SU-DHL-6 (cell line): Measurements from ENCODE around the gene CD247.

ENCODE experiments used
- H2AFZ ChIP-seq: fragments of 200-600 bp; sonication (generic); 2 replicates; pipeline ENCODE4 v1.6.1; 2014; ENCODE audit warnings: low read depth, mild to moderate bottlenecking, moderate library complexity, mixed read lengths, antibody characterized with exemption, low read length; ENCODE audit not compliant: severe bottlenecking
- H3F3A ChIP-seq: fragments of 200-600 bp; shearing (Covaris generic); 2 replicates; pipeline ENCODE4 v1.6.0; 2016; ENCODE audit warnings: antibody characterized with exemption, mild to moderate bottlenecking; ENCODE audit not compliant: insufficient read depth
- H3K27ac ChIP-seq: fragments of 200-600 bp; sonication (generic); 2 replicates; pipeline ENCODE4 v1.5.1; 2016; ENCODE audit warnings: low read depth, mild to moderate bottlenecking, low read length, moderate library complexity, mixed read lengths
- H3K27me3 ChIP-seq: fragments of 200-600 bp; sonication (generic), shearing (Covaris generic); 2 replicates; pipeline ENCODE4 v1.6.0; 2014; ENCODE audit warnings: mild to moderate bottlenecking, low read length
- H3K36me3 ChIP-seq: fragments of 200-600 bp; sonication (generic); 2 replicates; pipeline ENCODE4 v1.6.1; 2014; ENCODE audit warnings: mild to moderate bottlenecking, low read length, mixed read lengths
- H3K4me2 ChIP-seq: fragments of 300-600, 200-600 bp; shearing (Covaris generic), sonication (generic); 2 replicates; pipeline ENCODE4 v1.6.0; 2014; ENCODE audit warnings: low read length, low read depth, mild to moderate bottlenecking; ENCODE audit not compliant: poor library complexity, severe bottlenecking
- H3K4me3 ChIP-seq: fragments of 200-600 bp; sonication (generic); 2 replicates; pipeline ENCODE4 v1.5.1; 2014; ENCODE audit warnings: antibody characterized with exemption, low read length, mild to moderate bottlenecking, mixed read lengths; ENCODE audit not compliant: insufficient read depth, poor library complexity, severe bottlenecking
- H3K79me2 ChIP-seq: fragments of 200-600 bp; sonication (generic); 2 replicates; pipeline ENCODE4 v1.6.1; 2014; ENCODE audit warnings: mild to moderate bottlenecking, low read length, moderate library complexity; ENCODE audit not compliant: insufficient read depth
- H3K9ac ChIP-seq: fragments of 200-600 bp; sonication (generic); 2 replicates; pipeline ENCODE4 v1.7.0; 2014; ENCODE audit warnings: mild to moderate bottlenecking, low read length
- H3K9me2 ChIP-seq: fragments of 200-600 bp; sonication (generic); replicated peaks from 2 replicates; pipeline ENCODE4 v1.6.1; 2014; ENCODE audit warnings: low read length; ENCODE audit not compliant: insufficient read depth
- H3K9me3 ChIP-seq: fragments of 200-600 bp; sonication (generic); 2 replicates; pipeline ENCODE4 v1.6.1; 2014; ENCODE audit warnings: low read length, mixed read lengths; ENCODE audit not compliant: insufficient read depth
- H4K20me1 ChIP-seq: fragments of 200-600 bp; sonication (generic); 2 replicates; pipeline ENCODE4 v1.6.1; 2014; ENCODE audit warnings: low read depth, mild to moderate bottlenecking, antibody characterized with exemption, low read length, moderate library complexity, mixed read lengths
- CTCF ChIP-seq: fragments of 200-600 bp; sonication (generic); IDR thresholded peaks from one replicate; pipeline ENCODE4 v1.5.1; 2017; ENCODE audit warnings: antibody characterized with exemption, mild to moderate bottlenecking, low read length, moderate library complexity; ENCODE audit not compliant: insufficient read depth, poor library complexity, severe bottlenecking
- EZH2phosphoT487 ChIP-seq: fragments of 200-600 bp; sonication (generic), shearing (Covaris generic); conservative IDR thresholded peaks from 2 replicates; pipeline ENCODE4 v1.6.1; 2018; ENCODE audit warnings: mild to moderate bottlenecking, antibody characterized with exemption, low read length, moderate library complexity, mixed read lengths

The CD247 gene

GRCh38 chr1:167431909-167432650 lies 86.2 kb downstream of the CD247 start:
- Histone ChIP-seq H3F3A (no peaks in the 10 kb centered on the region), H3K79me2 (no peaks in the 10 kb centered on the region), H3K9me2 (no peaks in the 10 kb centered on the region), H3K9me3 (no peaks in the 10 kb centered on the region), H3K27me3 (no peaks in the 10 kb centered on the region), H3K4me2 (no peak overlapping the region), H3K27ac (no peak overlapping the region), H2AFZ (no peak overlapping the region), H3K36me3 (no peaks in the 10 kb centered on the region), H3K4me3 (no peak overlapping the region), H3K9ac (no peak overlapping the region), H4K20me1 (no peaks in the 10 kb centered on the region)
- TF ChIP-seq EZH2phosphoT487 (no peak), CTCF (no peak)

- no peak overlapping the region for H2AFZ ChIP-seq
- H4K20me1 ChIP-seq = no peaks in the 10 kb centered on the region
- H3K27me3 ChIP-seq = no peaks in the 10 kb centered on the region
- H3K27ac ChIP-seq = no peak overlapping the region
- no peak overlapping the region for H3K4me3 ChIP-seq
- H3K79me2 ChIP-seq = no peaks in the 10 kb centered on the region
- H3K9me3 ChIP-seq = no peaks in the 10 kb centered on the region
- no peaks in the 10 kb centered on the region for H3K9me2 ChIP-seq
- H3K9ac ChIP-seq = no peak overlapping the region
- H3K4me2 ChIP-seq = no peak overlapping the region
- no peak for TF ChIP-seq CTCF
- TF ChIP-seq EZH2phosphoT487 = no peak
- H3F3A ChIP-seq = 0 out of 2 replicates have a peak, but pooled peaks cover 2% of the 10 kb centered on the region
- H3K36me3 ChIP-seq = no peaks in the 10 kb centered on the region
These were observed 86.9 kb downstream of the CD247 start for GRCh38 chr1:167431261-167431908.

- TF ChIP-seq CTCF (no peak), EZH2phosphoT487 (no peak)
- no peak overlapping the region for H2AFZ ChIP-seq
- no peaks in the 10 kb centered on the region for H3K27me3 ChIP-seq
- H3K9me2 ChIP-seq = no peaks in the 10 kb centered on the region
- H3K36me3 ChIP-seq = no peaks in the 10 kb centered on the region
- H3K79me2 ChIP-seq = no peaks in the 10 kb centered on the region
- H3F3A ChIP-seq = 0 out of 2 replicates have a peak, but pooled peaks cover 5% of the 10 kb centered on the region
- no peak overlapping the region for H3K9ac ChIP-seq
- no peaks in the 10 kb centered on the region for H3K9me3 ChIP-seq
- H3K4me3 ChIP-seq = no peak overlapping the region
- no peaks in the 10 kb centered on the region for H4K20me1 ChIP-seq
- H3K27ac ChIP-seq = no peak overlapping the region
- peak overlapping the region; percentile 39 for H3K4me2 ChIP-seq
These were observed 87.5 kb downstream of the CD247 start for GRCh38 chr1:167430849-167431242.
